NCI-H446 treated with DMSO at 0.1 percent for 48 hours (cell line): ENCODE results near the gene ADGRG1.

Source experiments
- DNase-seq: peaks from one replicate; lab custom pipeline; 2025; lab: John Stamatoyannopoulos, UW

Gene ADGRG1

GRCh38 chr16:57683636-57684545 lies 55.5 kb downstream of the ADGRG1 start:
- DNase-seq: no peak

GRCh38 chr16:57684626-57685358 lies 56.4 kb downstream of the ADGRG1 start:
- no peak for DNase-seq

- no peak for DNase-seq
These were observed 57.2 kb downstream of the ADGRG1 start for GRCh38 chr16:57685633-57686032.

GRCh38 chr16:57686577-57686976 lies 58.1 kb downstream of the ADGRG1 start:
- no peak for DNase-seq

- no peak for DNase-seq
These were observed 59.0 kb downstream of the ADGRG1 start for GRCh38 chr16:57687363-57687929.

- no peak for DNase-seq
These were observed 60.1 kb downstream of the ADGRG1 start for GRCh38 chr16:57688487-57688986.

- DNase-seq: no peak
These were observed 60.7 kb downstream of the ADGRG1 start for GRCh38 chr16:57688987-57689761.

- DNase-seq: no peak
These were observed 61.5 kb downstream of the ADGRG1 start for GRCh38 chr16:57689762-57690558.

- DNase-seq: no peak
These were observed 62.5 kb downstream of the ADGRG1 start for GRCh38 chr16:57690782-57691471.

- no peak for DNase-seq
These were observed 64.2 kb downstream of the ADGRG1 start for GRCh38 chr16:57692636-57693035.

GRCh38 chr16:57693550-57693949 lies 65.1 kb downstream of the ADGRG1 start:
- no peak for DNase-seq

GRCh38 chr16:57694231-57694724 lies 65.8 kb downstream of the ADGRG1 start:
- no peak for DNase-seq

GRCh38 chr16:57694725-57695679 lies 66.6 kb downstream of the ADGRG1 start, which contains the start of gene DRC7:
DRC7 (plus strand) TSS chr16:57694806; CDS start chr16:57697950, 3,144 bp downstream.
- no peak for DNase-seq

GRCh38 chr16:57695680-57696069 lies 67.2 kb downstream of the ADGRG1 start:
- DNase-seq: no peak

- no peak for DNase-seq
These were observed 67.8 kb downstream of the ADGRG1 start for GRCh38 chr16:57696240-57696639.

- DNase-seq: no peak
These were observed 69.6 kb downstream of the ADGRG1 start for GRCh38 chr16:57697896-57698537.

GRCh38 chr16:57698812-57699405 lies 70.5 kb downstream of the ADGRG1 start:
- DNase-seq: no peak

- DNase-seq: no peak
These were observed 71.1 kb downstream of the ADGRG1 start for GRCh38 chr16:57699481-57699880.
